Measurements from ENCODE around the gene GCN1.

DNA sequence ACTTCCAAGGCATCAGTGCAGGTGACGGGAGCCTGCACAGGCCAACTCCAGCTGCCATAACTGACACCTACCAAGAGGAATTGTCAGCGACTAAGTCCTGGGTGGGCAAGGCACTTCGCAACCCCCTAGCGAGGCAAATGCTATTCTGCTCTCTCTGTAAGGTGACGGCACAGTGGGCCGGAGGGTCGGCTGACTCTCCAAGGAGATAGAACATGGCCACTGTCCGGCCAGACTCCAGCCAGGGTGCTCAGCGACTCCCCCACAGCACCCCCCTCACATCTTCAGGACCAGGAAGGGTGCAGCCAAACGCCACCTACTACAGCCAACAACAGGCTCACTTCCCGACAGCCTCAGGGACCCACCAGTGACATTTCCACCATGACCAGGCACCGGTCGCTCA lies 91.1 kb downstream of the GCN1 start:
- TF ChIP-seq, protein P1, sequence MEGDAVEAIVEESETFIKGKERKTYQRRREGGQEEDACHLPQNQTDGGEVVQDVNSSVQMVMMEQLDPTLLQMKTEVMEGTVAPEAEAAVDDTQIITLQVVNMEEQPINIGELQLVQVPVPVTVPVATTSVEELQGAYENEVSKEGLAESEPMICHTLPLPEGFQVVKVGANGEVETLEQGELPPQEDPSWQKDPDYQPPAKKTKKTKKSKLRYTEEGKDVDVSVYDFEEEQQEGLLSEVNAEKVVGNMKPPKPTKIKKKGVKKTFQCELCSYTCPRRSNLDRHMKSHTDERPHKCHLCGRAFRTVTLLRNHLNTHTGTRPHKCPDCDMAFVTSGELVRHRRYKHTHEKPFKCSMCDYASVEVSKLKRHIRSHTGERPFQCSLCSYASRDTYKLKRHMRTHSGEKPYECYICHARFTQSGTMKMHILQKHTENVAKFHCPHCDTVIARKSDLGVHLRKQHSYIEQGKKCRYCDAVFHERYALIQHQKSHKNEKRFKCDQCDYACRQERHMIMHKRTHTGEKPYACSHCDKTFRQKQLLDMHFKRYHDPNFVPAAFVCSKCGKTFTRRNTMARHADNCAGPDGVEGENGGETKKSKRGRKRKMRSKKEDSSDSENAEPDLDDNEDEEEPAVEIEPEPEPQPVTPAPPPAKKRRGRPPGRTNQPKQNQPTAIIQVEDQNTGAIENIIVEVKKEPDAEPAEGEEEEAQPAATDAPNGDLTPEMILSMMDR (conservative IDR thresholded peaks at IDR 0.05) = no peak
- TF ChIP-seq ZFX (IDR thresholded peaks at IDR 0.05) = no peak

All from C4-2B (cell line).